Activated B cell treated with CpG ODN at 0.5 μM for 24 hours (primary cell): Measurements from ENCODE around the gene PHACTR3. TPM values are rescaled to one million over a fixed set of nuclear protein-coding genes. Genes with fewer than 3 reads are reported as not detected.

ENCODE experiments used
- ATAC-seq: fragments of 200-7000 bp; cut with Tn5 transposase; one replicate; pipeline ENCODE4 v1.10.0; 2021; ENCODE audit warnings: low read depth, mild to moderate bottlenecking, moderate library complexity
- CTCF ChIA-PET: fragments of 350-600 bp; sonication (Branson Sonifier 250); formaldehyde crosslinking; loops from one replicate; lab custom pipeline; 2021; ENCODE audit warnings: antibody characterized with exemption; lab: Charles Lee
- POLR2A ChIA-PET: fragments of 350-600 bp; sonication (Branson Sonifier 250); formaldehyde crosslinking; loops from one replicate; lab custom pipeline; 2021; ENCODE audit warnings: antibody characterized with exemption; lab: Charles Lee
- DNase-seq: peaks from one replicate; pipeline ENCODE4 v3.0.0; 2022
- H3K27ac Mint-ChIP-seq: one replicate; pipeline ENCODE4 v1.8.0; 2020; ENCODE audit warnings: mixed read lengths
- H3K27me3 Mint-ChIP-seq: one replicate; pipeline ENCODE4 v1.8.0; 2021; ENCODE audit warnings: mixed read lengths
- H3K36me3 Mint-ChIP-seq: one replicate; pipeline ENCODE4 v1.8.0; 2021; ENCODE audit warnings: low read depth, mixed read lengths
- H3K4me1 Mint-ChIP-seq: one replicate; pipeline ENCODE4 v1.8.0; 2021; ENCODE audit warnings: mixed read lengths
- H3K4me3 Mint-ChIP-seq: one replicate; pipeline ENCODE4 v1.8.0; 2020; ENCODE audit warnings: mild to moderate bottlenecking, mixed read lengths
- H3K9me3 Mint-ChIP-seq: one replicate; pipeline ENCODE4 v1.8.0; 2020; ENCODE audit warnings: mixed read lengths
- CTCF ChIP-seq: fragments of 200-600 bp; IDR thresholded peaks from one replicate; pipeline ENCODE4 v1.8.0; 2022; ENCODE audit warnings: antibody characterized with exemption, mild to moderate bottlenecking
- intact Hi-C: fragments of 100-400 bp; cut with micrococcal nuclease; formaldehyde crosslinking; loops from one replicate; pipeline ENCODE4 v1.15.1; 2024
- total RNA-seq: library from RNA; stranded (reverse); gene quantifications from 2 replicates; pipeline ENCODE4 v1.2.3, GENCODE V29; 2022

Gene PHACTR3
- total RNA-seq, 1 donor from 2014 or later, result not detected

DNA sequence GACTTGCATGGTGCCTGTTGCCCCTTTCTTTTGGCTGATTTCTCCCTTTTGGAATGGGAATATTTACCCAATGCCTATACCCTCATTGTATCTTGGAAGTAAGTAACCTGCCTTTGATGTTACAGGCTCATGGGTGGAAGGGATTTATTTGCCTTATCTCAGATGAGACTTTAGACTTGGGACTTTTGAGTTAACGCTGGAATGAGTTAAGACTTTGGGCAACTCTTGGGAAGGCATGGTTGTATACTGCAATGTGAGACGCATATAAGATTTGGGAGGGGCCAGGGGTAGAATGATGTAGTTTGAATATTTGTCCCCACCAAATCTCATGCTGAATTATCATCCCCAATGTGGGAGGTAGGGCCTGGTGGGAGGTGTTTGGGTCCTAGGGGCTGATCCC lies 253.6 kb downstream of the PHACTR3 start:
- Mint-ChIP-seq H3K9me3 (peaks cover 7% of the 10 kb centered on the region), H3K4me3 (no peak overlapping the region), H3K4me1 (no peaks in the 10 kb centered on the region), H3K27me3 (peaks cover 3% of the 10 kb centered on the region), H3K27ac (no peak overlapping the region), H3K36me3 (no peaks in the 10 kb centered on the region)
- ChIA-PET CTCF (no interaction called here), POLR2A (no interaction called here)
- intact Hi-C loops, result no loop called here
- no peak for TF ChIP-seq CTCF
- DNase-seq (no peak), ATAC-seq (no peak)

GRCh38 chr20:59858425-59858824 lies 254.1 kb downstream of the PHACTR3 start:
- ChIA-PET POLR2A (no interaction called here), CTCF (no interaction called here)
- Mint-ChIP-seq H3K27ac (no peak overlapping the region), H3K4me1 (no peaks in the 10 kb centered on the region), H3K36me3 (no peaks in the 10 kb centered on the region), H3K9me3 (peaks cover 7% of the 10 kb centered on the region), H3K27me3 (peaks cover 4% of the 10 kb centered on the region), H3K4me3 (no peak overlapping the region)
- DNase-seq (no peak), ATAC-seq (no peak)
- intact Hi-C loops, result no loop called here
- no peak for TF ChIP-seq CTCF

GRCh38 chr20:59861401-59861800 lies 257.1 kb downstream of the PHACTR3 start:
- Mint-ChIP-seq H3K4me1 (no peaks in the 10 kb centered on the region), H3K36me3 (no peaks in the 10 kb centered on the region), H3K27me3 (peaks cover 4% of the 10 kb centered on the region), H3K4me3 (no peak overlapping the region), H3K9me3 (peaks cover 6% of the 10 kb centered on the region), H3K27ac (no peak overlapping the region)
- ChIA-PET CTCF (no interaction called here), POLR2A (no interaction called here)
- no peak for TF ChIP-seq CTCF
- intact Hi-C loops, result no loop called here
- DNase-seq (no peak), ATAC-seq (no peak)

GRCh38 chr20:59863058-59863457 lies 258.7 kb downstream of the PHACTR3 start:
- intact Hi-C loops, result no loop called here
- no peak for TF ChIP-seq CTCF
- CTCF ChIA-PET, result no interaction called here
- Mint-ChIP-seq H3K27ac (no peak overlapping the region), H3K36me3 (no peaks in the 10 kb centered on the region), H3K9me3 (no peaks in the 10 kb centered on the region), H3K27me3 (peaks cover 4% of the 10 kb centered on the region), H3K4me3 (no peak overlapping the region), H3K4me1 (no peaks in the 10 kb centered on the region)
- POLR2A ChIA-PET, result no interaction called here
- no peak for DNase-seq
- ATAC-seq, result no peak

DNA sequence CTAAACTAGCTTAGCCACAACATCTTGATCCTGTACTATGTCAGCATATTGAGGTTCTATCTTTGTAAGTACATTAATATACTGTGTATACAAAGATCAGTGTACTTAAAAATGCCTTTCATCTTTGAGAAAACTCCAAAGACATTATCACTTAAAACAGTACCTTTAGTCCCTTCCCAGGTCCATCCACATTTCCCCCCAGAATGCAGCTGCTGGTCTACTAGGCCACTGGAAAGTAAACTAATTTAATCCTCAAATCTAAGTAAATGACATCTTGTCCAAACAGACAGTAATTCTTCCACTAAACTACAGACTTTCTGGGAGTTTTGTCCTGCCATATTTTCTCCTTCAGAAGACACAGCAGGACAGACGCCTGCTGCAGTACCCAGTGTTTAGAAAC lies 260.4 kb downstream of the PHACTR3 start:
- Mint-ChIP-seq H3K27me3 (peaks cover 4% of the 10 kb centered on the region), H3K4me3 (no peak overlapping the region), H3K36me3 (no peaks in the 10 kb centered on the region), H3K4me1 (no peaks in the 10 kb centered on the region), H3K9me3 (no peaks in the 10 kb centered on the region), H3K27ac (no peak overlapping the region)
- TF ChIP-seq CTCF, result no peak
- intact Hi-C loops, result no loop called here
- ATAC-seq (no peak), DNase-seq (no peak)
- ChIA-PET CTCF (no interaction called here), POLR2A (no interaction called here)
